HepG2 (cell line): ENCODE results near the gene CHCHD1. TPM values are rescaled to one million over a fixed set of nuclear protein-coding genes. Genes with fewer than 3 reads are reported as not detected.

Experiments used
- CBX5 ChIP-seq: sonication (generic); formaldehyde crosslinking; IDR thresholded peaks from 2 replicates; pipeline ENCODE4 v1.4.0; 2020; ENCODE audit warnings: missing genetic modification reagents, borderline replicate concordance
- GABPB1 ChIP-seq: IDR thresholded peaks from 2 replicates; pipeline ENCODE4 v1.6.1; 2016; ENCODE audit warnings: mild to moderate bottlenecking, missing genetic modification reagents, moderate library complexity, missing compliant biosample characterization
- NR1H2 ChIP-seq: sonication (generic); formaldehyde crosslinking; IDR thresholded peaks from 2 replicates; pipeline ENCODE4 v1.8.1; 2022; ENCODE audit warnings: low read depth, missing genetic modification reagents, borderline replicate concordance
- NR3C1 ChIP-seq: sonication (generic); formaldehyde crosslinking; IDR thresholded peaks from 2 replicates; pipeline ENCODE4 v1.4.0; 2020; ENCODE audit warnings: missing genetic modification reagents
- ZNF616 ChIP-seq: sonication (generic); formaldehyde crosslinking; IDR thresholded peaks from 2 replicates; pipeline ENCODE4 v1.5.0; 2020; ENCODE audit warnings: low read depth, mild to moderate bottlenecking, missing genetic modification reagents
- ZNF782 ChIP-seq: sonication (generic); formaldehyde crosslinking; IDR thresholded peaks from 2 replicates; pipeline ENCODE4 v1.4.0; 2020; ENCODE audit warnings: missing genetic modification reagents, mild to moderate bottlenecking, borderline replicate concordance
- ZNF850 ChIP-seq: sonication (generic); formaldehyde crosslinking; conservative IDR thresholded peaks from 2 replicates; pipeline ENCODE4 v1.9.0; 2021; ENCODE audit warnings: mild to moderate bottlenecking, missing genetic modification reagents
- polyA plus RNA-seq, 8 experiments: library from polyadenylated mRNA; depleted of rRNA in 3 of 8; stranded (reverse) in 7 of 8; unstranded in 1 of 8; fragments of >200 nt; fragmentation: Illumina TruSeq in 4 of 8; extraction: Trizol in 4 of 8; gene quantifications; 2 replicates each; pipeline versions ENCODE4 v1.2.1 to v1.2.3, GENCODE V29; 2011 to 2016; ENCODE audit warnings: low read depth in 4 of 8, missing spikeins in 1 of 8, mixed read lengths in 1 of 8; ENCODE audit not compliant: insufficient read depth in 1 of 8
- total RNA-seq, 5 experiments: library from RNA; depleted of rRNA; stranded (reverse); fragments of >200 nt; fragmentation: Illumina TruSeq; extraction: Trizol; gene quantifications; 2 replicates each; pipeline ENCODE4 v1.2.3, GENCODE V29; 2016; ENCODE audit warnings: low read depth in 1 of 5
- TF ChIP-seq, protein P1 (sequence below): sonication (generic); formaldehyde crosslinking; IDR thresholded peaks from 2 replicates; pipeline ENCODE4 v1.5.1; 2020; ENCODE audit warnings: mild to moderate bottlenecking, missing genetic modification reagents, borderline replicate concordance
- TF ChIP-seq, protein P2 (sequence below): IDR thresholded peaks from 2 replicates; pipeline ENCODE4 v1.6.1; 2016; ENCODE audit warnings: mild to moderate bottlenecking, missing biosample characterization, missing genetic modification reagents
- TF ChIP-seq, protein P3 (sequence below): sonication (generic); formaldehyde crosslinking; IDR thresholded peaks from 2 replicates; pipeline ENCODE4 v1.4.0; 2020; ENCODE audit warnings: missing genetic modification reagents

The CHCHD1 gene
- total and polyA plus RNA-seq, 2 of the 13 experiments (the other 11 are each of a cell fraction or from before 2014, with no cell fraction given), result 36.9 to 71.2 TPM

DNA sequence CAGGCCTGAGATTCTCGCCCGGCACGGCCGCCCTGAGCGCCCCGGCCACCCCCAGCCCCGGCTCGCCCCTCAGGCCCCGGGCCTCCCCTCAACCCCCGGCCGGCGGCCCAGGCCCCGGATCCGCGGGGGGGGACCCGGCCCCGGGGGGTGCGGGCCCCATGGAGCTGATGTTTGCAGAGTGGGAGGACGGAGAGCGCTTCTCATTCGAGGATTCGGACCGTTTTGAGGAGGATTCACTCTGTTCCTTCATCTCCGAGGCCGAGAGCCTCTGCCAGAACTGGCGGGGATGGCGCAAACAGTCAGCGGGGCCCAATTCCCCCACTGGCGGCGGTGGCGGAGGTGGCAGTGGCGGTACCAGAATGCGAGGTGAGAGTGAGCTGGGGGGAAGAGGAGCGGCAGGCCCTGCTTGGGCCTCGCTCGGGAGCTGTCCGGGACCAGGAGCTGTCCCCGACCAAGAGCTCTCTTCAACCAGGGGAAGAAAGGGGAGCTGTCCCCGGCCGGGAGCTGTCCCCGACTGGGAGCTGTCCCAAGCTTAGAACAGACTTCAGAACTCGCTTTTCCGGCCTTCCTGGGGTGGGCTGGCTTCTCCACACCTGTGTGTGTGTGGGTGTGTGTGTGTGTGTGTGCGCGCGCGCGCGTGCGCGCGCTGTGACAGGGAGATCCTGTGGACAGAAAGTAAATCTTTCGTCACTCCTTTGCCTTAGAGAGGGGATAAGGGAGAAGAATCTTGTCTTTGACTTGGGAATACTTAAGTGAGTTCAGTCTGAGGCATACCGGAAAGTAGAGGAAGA is 4.1 kb downstream of the CHCHD1 start (continued):
- TF ChIP-seq, protein P1, sequence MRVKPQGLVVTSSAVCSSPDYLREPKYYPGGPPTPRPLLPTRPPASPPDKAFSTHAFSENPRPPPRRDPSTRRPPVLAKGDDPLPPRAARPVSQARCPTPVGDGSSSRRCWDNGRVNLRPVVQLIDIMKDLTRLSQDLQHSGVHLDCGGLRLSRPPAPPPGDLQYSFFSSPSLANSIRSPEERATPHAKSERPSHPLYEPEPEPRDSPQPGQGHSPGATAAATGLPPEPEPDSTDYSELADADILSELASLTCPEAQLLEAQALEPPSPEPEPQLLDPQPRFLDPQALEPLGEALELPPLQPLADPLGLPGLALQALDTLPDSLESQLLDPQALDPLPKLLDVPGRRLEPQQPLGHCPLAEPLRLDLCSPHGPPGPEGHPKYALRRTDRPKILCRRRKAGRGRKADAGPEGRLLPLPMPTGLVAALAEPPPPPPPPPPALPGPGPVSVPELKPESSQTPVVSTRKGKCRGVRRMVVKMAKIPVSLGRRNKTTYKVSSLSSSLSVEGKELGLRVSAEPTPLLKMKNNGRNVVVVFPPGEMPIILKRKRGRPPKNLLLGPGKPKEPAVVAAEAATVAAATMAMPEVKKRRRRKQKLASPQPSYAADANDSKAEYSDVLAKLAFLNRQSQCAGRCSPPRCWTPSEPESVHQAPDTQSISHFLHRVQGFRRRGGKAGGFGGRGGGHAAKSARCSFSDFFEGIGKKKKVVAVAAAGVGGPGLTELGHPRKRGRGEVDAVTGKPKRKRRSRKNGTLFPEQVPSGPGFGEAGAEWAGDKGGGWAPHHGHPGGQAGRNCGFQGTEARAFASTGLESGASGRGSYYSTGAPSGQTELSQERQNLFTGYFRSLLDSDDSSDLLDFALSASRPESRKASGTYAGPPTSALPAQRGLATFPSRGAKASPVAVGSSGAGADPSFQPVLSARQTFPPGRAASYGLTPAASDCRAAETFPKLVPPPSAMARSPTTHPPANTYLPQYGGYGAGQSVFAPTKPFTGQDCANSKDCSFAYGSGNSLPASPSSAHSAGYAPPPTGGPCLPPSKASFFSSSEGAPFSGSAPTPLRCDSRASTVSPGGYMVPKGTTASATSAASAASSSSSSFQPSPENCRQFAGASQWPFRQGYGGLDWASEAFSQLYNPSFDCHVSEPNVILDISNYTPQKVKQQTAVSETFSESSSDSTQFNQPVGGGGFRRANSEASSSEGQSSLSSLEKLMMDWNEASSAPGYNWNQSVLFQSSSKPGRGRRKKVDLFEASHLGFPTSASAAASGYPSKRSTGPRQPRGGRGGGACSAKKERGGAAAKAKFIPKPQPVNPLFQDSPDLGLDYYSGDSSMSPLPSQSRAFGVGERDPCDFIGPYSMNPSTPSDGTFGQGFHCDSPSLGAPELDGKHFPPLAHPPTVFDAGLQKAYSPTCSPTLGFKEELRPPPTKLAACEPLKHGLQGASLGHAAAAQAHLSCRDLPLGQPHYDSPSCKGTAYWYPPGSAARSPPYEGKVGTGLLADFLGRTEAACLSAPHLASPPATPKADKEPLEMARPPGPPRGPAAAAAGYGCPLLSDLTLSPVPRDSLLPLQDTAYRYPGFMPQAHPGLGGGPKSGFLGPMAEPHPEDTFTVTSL (CRISPR knock-in tag), result no peak
- TF ChIP-seq, protein P2, sequence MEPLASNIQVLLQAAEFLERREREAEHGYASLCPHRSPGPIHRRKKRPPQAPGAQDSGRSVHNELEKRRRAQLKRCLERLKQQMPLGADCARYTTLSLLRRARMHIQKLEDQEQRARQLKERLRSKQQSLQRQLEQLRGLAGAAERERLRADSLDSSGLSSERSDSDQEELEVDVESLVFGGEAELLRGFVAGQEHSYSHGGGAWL, result 0 out of 2 replicates have a peak, but pooled peaks have one; percentile 11
- TF ChIP-seq ZNF850 (CRISPR knock-in tag) (peak; percentile 43; the same call in 1 of the 2 replicates), CBX5 (CRISPR knock-in tag) (no peak), NR3C1 (CRISPR knock-in tag) (no peak), GABPB1 (peak; percentile 32; the same call in 1 of the 2 replicates), ZNF616 (CRISPR knock-in tag) (no peak), NR1H2 (CRISPR knock-in tag) (no peak), ZNF782 (CRISPR knock-in tag) (0 out of 2 replicates have a peak, but pooled peaks have one; percentile 7)
- TF ChIP-seq, protein P3, sequence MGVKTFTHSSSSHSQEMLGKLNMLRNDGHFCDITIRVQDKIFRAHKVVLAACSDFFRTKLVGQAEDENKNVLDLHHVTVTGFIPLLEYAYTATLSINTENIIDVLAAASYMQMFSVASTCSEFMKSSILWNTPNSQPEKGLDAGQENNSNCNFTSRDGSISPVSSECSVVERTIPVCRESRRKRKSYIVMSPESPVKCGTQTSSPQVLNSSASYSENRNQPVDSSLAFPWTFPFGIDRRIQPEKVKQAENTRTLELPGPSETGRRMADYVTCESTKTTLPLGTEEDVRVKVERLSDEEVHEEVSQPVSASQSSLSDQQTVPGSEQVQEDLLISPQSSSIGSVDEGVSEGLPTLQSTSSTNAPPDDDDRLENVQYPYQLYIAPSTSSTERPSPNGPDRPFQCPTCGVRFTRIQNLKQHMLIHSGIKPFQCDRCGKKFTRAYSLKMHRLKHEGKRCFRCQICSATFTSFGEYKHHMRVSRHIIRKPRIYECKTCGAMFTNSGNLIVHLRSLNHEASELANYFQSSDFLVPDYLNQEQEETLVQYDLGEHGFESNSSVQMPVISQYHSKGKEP, result 0 out of 2 replicates have a peak, but pooled peaks have one; percentile 33
